ENCODE data around the gene ZFYVE26. TPM values are rescaled to one million over a fixed set of nuclear protein-coding genes. Genes with fewer than 3 reads are reported as not detected.
"Not testable (repeated sequence)": the region's sequence is repeated elsewhere in the genome, so short reads cannot be mapped to it uniquely, and the experiment has no call there.

Gene ZFYVE26
- total RNA-seq, 1 donor from 2014 or later, result 33.4 TPM

DNA sequence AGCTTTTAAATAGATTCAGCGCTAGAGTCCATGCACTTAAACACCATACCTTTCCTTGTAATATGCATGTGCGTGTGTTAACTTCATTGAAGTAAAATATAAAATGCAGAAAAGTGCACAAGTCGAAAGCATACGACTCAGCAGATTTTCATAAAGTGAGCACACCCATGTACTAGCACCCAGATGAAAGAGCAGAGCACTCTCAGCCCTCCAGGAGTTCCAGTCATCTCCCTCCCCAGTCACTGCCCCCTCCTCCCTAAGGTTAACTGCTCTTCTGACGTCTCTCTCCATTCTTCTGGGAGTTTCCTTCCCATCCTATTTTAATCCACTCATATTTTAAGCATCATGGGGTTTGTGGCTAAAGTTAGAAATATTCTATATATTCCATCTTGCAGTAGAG is 94.5 kb downstream of the ZFYVE26 start:
- Mint-ChIP-seq H3K9me3 (ENCODE audit: unreplicated experiment) (peaks cover 4% of the 10 kb centered on the region), H3K36me3 (ENCODE audit: unreplicated experiment) (no peaks in the 10 kb centered on the region), H3K27me3 (ENCODE audit: unreplicated experiment) (peaks cover 71% of the 10 kb centered on the region), H3K4me3 (ENCODE audit: unreplicated experiment) (no peak overlapping the region), H3K27ac (ENCODE audit: unreplicated experiment) (no peak overlapping the region), H3K4me1 (ENCODE audit: unreplicated experiment) (peaks cover 5% of the 10 kb centered on the region)
- TF ChIP-seq, protein P1, sequence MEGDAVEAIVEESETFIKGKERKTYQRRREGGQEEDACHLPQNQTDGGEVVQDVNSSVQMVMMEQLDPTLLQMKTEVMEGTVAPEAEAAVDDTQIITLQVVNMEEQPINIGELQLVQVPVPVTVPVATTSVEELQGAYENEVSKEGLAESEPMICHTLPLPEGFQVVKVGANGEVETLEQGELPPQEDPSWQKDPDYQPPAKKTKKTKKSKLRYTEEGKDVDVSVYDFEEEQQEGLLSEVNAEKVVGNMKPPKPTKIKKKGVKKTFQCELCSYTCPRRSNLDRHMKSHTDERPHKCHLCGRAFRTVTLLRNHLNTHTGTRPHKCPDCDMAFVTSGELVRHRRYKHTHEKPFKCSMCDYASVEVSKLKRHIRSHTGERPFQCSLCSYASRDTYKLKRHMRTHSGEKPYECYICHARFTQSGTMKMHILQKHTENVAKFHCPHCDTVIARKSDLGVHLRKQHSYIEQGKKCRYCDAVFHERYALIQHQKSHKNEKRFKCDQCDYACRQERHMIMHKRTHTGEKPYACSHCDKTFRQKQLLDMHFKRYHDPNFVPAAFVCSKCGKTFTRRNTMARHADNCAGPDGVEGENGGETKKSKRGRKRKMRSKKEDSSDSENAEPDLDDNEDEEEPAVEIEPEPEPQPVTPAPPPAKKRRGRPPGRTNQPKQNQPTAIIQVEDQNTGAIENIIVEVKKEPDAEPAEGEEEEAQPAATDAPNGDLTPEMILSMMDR (IDR thresholded peaks at IDR 0.05), result no peak
- DNase-seq (ENCODE audit: extremely low spot score, unreplicated experiment), result no peak

DNA sequence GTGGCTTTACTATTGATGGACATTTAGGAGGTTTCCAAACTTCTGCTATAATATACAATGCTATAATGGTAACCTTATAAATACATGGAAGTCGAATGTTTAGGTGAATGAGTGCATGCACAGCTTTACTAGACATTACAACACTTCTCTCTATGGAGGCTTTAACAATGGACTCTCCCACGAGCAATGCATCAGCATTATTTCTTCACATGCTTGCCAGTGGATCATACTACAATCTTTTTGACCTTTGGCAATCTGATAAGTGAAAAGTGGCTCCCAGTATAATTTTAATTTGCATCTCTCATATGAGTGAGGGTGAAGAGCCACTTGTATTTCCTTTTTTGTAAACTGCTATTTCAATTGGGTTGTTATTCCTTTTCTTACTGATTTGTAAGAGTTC is 96.5 kb downstream of the ZFYVE26 start:
- Mint-ChIP-seq H3K9me3 (ENCODE audit: unreplicated experiment) (no peaks in the 10 kb centered on the region), H3K27me3 (ENCODE audit: unreplicated experiment) (peaks cover 51% of the 10 kb centered on the region), H3K4me3 (ENCODE audit: unreplicated experiment) (no peak overlapping the region), H3K36me3 (ENCODE audit: unreplicated experiment) (no peaks in the 10 kb centered on the region), H3K27ac (ENCODE audit: unreplicated experiment) (no peak overlapping the region), H3K4me1 (ENCODE audit: unreplicated experiment) (peaks cover 5% of the 10 kb centered on the region)
- no peak for DNase-seq (ENCODE audit: extremely low spot score, unreplicated experiment)
- TF ChIP-seq, protein P1 (IDR thresholded peaks at IDR 0.05), result no peak

DNA sequence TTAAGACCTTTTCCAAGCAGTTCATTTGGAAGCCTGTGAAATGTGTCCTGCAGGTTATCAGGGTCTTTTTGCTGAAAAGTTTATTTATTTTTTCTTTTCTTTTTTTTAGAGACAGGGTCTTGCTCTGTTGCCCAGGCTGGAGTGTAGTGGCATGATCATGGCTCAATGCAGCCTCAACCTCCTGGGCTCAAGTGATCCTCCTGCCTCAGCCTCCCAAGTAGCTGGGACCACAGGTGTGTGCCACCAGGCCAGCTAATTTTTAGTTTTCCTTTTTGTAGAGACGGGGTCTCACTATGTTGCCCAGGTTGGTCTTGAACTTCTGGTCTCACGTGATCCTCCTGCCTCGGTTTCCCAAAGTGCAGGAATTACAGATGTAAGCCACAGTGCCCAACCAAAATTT is 97.0 kb downstream of the ZFYVE26 start:
- H3K27me3 Mint-ChIP-seq (ENCODE audit: unreplicated experiment), result peaks cover 49% of the 10 kb centered on the region
- not testable (repeated sequence) for H3K36me3 Mint-ChIP-seq (ENCODE audit: unreplicated experiment); H3K4me1 Mint-ChIP-seq (ENCODE audit: unreplicated experiment); H3K4me3 Mint-ChIP-seq (ENCODE audit: unreplicated experiment); H3K27ac Mint-ChIP-seq (ENCODE audit: unreplicated experiment); DNase-seq (ENCODE audit: extremely low spot score, unreplicated experiment); H3K9me3 Mint-ChIP-seq (ENCODE audit: unreplicated experiment)

DNA sequence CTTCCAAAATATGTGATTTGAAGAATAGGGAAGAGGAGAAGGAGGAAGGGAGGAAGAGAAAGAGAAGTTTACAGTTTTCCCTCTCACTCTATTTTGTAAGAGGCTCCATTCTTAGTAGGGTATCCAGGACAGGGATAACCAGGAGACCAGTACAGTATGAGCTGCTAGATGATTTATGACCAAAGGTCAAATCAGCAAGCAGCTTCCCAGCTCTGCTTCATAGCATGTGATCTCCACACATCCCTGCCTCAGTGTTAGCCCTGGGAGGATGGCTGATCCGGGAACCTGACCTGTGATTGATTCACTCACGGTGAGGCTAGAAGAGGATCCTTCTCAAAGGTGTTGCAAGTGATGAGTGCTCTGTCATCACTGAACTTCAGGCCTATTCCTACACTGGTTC is 98.1 kb downstream of the ZFYVE26 start:
- no peak for DNase-seq (ENCODE audit: extremely low spot score, unreplicated experiment)
- H3K27ac Mint-ChIP-seq (ENCODE audit: unreplicated experiment), result no peak overlapping the region
- H3K9me3 Mint-ChIP-seq (ENCODE audit: unreplicated experiment), result no peaks in the 10 kb centered on the region
- H3K4me3 Mint-ChIP-seq (ENCODE audit: unreplicated experiment), result no peak overlapping the region
- H3K36me3 Mint-ChIP-seq (ENCODE audit: unreplicated experiment), result no peaks in the 10 kb centered on the region
- H3K27me3 Mint-ChIP-seq (ENCODE audit: unreplicated experiment), result peaks cover 44% of the 10 kb centered on the region
- TF ChIP-seq, protein P1 (IDR thresholded peaks at IDR 0.05), result no peak
- peaks cover 5% of the 10 kb centered on the region for H3K4me1 Mint-ChIP-seq (ENCODE audit: unreplicated experiment)

DNA sequence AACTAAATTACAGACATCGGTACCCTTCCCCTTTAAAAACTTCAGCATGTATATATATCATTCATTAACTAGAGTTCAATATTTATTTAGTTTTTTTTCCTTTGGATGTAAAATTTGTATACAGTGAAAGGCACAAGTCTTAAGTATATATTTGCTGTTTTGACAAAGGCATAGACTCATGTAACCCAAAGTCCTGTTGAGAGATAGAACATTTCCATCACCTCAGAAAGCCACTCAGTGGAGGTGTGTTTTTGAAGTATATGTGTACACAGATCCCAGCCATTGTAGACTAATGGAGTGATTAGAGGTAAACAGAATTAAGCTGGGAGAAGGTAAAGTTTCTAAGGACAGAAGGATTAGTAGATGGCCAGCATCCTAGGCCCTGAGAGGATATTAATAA is 99.3 kb downstream of the ZFYVE26 start:
- H3K9me3 Mint-ChIP-seq (ENCODE audit: unreplicated experiment), result no peaks in the 10 kb centered on the region
- no peak overlapping the region for H3K27ac Mint-ChIP-seq (ENCODE audit: unreplicated experiment)
- TF ChIP-seq, protein P1 (IDR thresholded peaks at IDR 0.05), result no peak
- peaks cover 3% of the 10 kb centered on the region for H3K4me1 Mint-ChIP-seq (ENCODE audit: unreplicated experiment)
- no peak for DNase-seq (ENCODE audit: extremely low spot score, unreplicated experiment)
- H3K36me3 Mint-ChIP-seq (ENCODE audit: unreplicated experiment), result no peaks in the 10 kb centered on the region
- H3K27me3 Mint-ChIP-seq (ENCODE audit: unreplicated experiment), result peaks cover 34% of the 10 kb centered on the region
- no peak overlapping the region for H3K4me3 Mint-ChIP-seq (ENCODE audit: unreplicated experiment)

DNA sequence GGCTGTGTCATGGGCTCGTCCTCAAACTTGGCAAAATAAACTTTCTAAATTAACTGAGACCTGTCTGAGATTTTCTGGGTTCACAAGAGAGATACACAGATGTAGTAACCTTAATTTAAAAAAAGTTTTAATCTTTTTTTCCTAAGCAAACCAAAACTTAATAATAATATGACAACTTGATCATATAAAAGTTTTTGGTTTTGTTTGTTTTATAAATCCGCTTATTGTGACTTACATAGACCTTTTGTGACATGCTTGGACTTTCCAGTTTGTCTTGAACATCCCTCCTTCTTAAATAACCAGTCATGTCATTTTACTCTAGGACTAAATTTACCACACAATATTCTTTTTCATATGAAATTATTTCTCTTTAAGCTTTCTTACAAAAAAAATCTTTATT is 106.2 kb downstream of the ZFYVE26 start:
- H3K9me3 Mint-ChIP-seq (ENCODE audit: unreplicated experiment), result peaks cover 10% of the 10 kb centered on the region
- H3K36me3 Mint-ChIP-seq (ENCODE audit: unreplicated experiment), result no peaks in the 10 kb centered on the region
- DNase-seq (ENCODE audit: extremely low spot score, unreplicated experiment), result no peak
- H3K4me1 Mint-ChIP-seq (ENCODE audit: unreplicated experiment), result no peaks in the 10 kb centered on the region
- TF ChIP-seq, protein P1 (IDR thresholded peaks at IDR 0.05), result no peak
- H3K4me3 Mint-ChIP-seq (ENCODE audit: unreplicated experiment), result no peak overlapping the region
- no peak overlapping the region for H3K27ac Mint-ChIP-seq (ENCODE audit: unreplicated experiment)
- peaks cover 27% of the 10 kb centered on the region for H3K27me3 Mint-ChIP-seq (ENCODE audit: unreplicated experiment)

DNA sequence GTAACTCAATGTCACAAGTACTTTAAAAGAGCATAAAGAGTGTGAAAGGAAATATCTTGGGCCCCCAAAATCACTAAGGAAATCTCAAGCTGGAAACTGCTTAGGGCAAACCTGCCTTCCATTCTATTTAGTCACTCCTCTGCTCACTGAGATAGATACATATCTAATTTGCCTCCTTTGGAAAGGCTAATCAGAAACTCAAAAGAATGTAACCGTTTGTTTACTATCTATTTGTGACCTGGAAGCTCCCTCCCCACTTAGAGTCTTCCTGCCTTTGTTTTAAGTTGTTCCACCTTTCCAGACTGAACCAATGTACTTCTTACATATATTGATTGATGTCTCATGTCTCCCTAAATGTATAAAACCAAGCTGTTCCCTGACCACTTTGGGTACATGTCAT is 106.6 kb downstream of the ZFYVE26 start:
- not testable (repeated sequence) for H3K9me3 Mint-ChIP-seq (ENCODE audit: unreplicated experiment); H3K27ac Mint-ChIP-seq (ENCODE audit: unreplicated experiment); H3K4me3 Mint-ChIP-seq (ENCODE audit: unreplicated experiment); DNase-seq (ENCODE audit: extremely low spot score, unreplicated experiment); H3K36me3 Mint-ChIP-seq (ENCODE audit: unreplicated experiment); H3K4me1 Mint-ChIP-seq (ENCODE audit: unreplicated experiment)
- peaks cover 28% of the 10 kb centered on the region for H3K27me3 Mint-ChIP-seq (ENCODE audit: unreplicated experiment)

DNA sequence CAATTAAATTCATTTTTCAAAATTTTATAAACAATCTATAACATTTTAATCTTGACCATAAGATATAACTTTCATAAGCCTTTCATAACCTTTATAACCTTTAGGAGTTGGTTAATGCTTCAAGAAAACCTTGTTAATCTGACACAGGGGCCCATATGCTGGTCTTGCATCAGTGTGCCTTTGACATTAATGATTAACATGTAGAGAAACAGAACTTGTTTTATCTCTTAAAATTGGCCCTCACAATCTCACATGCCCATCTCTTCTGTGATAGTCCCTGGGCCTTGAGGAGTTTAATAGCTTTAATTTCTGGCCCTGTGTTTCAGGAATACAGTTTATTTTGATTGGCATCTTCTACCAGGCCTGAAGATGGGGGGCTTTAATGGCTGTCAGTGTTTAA is 107.0 kb downstream of the ZFYVE26 start:
- DNase-seq (ENCODE audit: extremely low spot score, unreplicated experiment); H3K9me3 Mint-ChIP-seq (ENCODE audit: unreplicated experiment); H3K27ac Mint-ChIP-seq (ENCODE audit: unreplicated experiment); H3K4me3 Mint-ChIP-seq (ENCODE audit: unreplicated experiment); H3K36me3 Mint-ChIP-seq (ENCODE audit: unreplicated experiment); H3K4me1 Mint-ChIP-seq (ENCODE audit: unreplicated experiment): not testable (repeated sequence)
- peaks cover 30% of the 10 kb centered on the region for H3K27me3 Mint-ChIP-seq (ENCODE audit: unreplicated experiment)
